HG02973 (cell line): ENCODE results near the gene ADAMTS19.

ENCODE experiments used
- ATAC-seq: cut with Tn5 transposase; IDR thresholded peaks from one replicate; pipeline ENCODE4 v1.9.1; 2021; ENCODE audit warnings: moderate library complexity; ENCODE audit not compliant: unreplicated experiment

The ADAMTS19 gene

GRCh38 chr5:129763651-129764050 lies 303.6 kb downstream of the ADAMTS19 start:
- ATAC-seq = no peak

GRCh38 chr5:129766798-129767197 lies 306.7 kb downstream of the ADAMTS19 start:
- no peak for ATAC-seq

GRCh38 chr5:129767927-129768380 lies 307.9 kb downstream of the ADAMTS19 start:
- ATAC-seq = peak; percentile 94

DNA sequence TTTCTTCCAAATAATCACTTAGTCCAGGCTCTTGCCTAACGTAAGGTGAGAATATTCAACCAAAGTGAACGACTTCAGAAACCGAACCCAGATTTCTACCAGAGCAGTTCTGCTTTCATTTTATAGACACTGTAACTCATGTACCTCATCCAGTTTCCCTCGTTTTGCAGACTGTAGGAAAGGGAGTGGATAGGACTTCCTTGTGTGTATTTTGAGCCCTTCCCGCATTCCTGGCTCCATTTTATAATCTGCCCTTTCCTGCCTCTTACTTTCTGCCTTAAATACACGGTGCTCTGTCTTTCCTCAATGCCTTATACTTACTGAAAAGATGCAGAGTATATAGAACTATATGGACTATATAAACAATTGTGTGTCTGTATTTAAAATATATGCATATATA lies 308.6 kb downstream of the ADAMTS19 start:
- ATAC-seq = no peak

GRCh38 chr5:129770024-129770820 lies 310.1 kb downstream of the ADAMTS19 start:
- no peak for ATAC-seq

DNA sequence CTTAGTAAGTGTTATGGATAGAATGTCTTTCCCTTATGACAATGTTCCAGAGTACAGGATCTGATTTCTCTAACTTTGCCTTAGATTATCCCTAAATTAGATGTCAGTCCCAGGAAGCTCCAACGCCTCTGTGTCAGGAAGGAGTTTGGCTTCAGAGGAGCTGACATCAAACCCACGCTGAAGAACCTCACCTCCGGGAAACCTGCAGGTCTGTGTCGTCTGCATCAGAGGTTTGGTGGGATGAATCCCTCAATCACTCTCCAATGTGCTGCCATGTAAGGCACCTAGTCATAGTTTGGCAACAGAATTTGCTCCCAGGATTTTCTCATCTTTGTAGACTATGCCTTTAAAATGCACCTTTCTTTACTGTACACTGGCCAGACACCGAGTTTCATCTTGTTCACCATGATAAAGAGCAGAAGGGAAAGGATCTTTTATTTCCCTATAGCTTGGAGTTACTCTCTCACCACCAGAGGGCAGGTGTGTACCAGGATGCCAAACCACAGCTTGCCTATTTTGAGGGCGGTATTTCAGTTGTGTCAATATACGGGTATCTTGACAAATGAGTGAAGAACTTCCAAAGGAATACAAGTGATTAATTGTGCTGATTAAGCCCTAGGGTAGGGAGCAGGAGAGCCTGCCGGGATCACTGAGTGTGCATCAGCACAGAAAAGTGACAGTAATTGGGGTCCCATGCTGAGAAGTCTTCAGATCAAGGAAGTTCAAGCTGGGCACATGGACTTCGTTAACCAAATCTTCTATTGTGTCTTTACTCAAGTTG lies 311.1 kb downstream of the ADAMTS19 start:
- ATAC-seq = peak; percentile 58

DNA sequence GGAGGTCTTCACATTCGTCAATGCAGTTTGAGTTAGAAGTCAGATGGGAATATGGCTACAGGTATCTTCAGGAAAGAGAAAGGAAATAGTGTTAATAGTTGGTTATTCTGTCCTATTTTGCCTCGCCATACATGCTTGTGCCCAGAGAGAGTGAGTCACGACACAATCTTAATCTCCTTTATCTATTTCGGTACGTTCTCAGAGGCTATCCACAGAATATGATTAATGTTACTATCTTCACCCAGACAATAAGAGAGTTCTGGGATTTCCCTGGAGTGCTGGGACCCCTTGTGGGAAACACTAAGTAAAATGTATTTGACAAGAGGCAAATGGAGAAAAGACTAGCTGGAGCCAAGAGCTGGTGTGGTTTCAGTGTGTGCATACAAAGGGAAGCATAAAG lies 313.3 kb downstream of the ADAMTS19 start:
- ATAC-seq = no peak

DNA sequence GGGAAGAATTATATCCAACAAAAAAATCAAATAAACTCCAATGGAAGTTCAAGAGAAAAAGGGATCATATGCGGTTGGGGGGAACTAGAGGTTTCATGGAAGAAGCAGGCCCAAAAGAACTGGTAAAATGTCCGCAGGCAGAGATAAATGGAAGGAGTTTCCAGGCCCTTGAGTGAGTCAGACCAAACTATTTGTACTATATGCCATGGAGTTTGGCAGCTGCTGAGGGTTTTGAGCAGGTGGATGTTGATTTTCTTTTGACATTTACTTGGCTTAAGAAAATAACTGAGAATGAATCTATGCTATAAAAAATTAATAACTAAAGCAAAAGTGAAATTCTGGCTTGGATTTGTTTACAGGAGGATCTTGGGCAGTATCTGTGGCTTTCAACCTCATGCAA lies 321.5 kb downstream of the ADAMTS19 start:
- no peak for ATAC-seq
